DOHH2 (cell line): ENCODE measurements around the gene ZNF780A.

Experiments
- EZH2phosphoT487 ChIP-seq: fragments of 200-600 bp; sonication (generic); IDR thresholded peaks from 2 replicates; pipeline ENCODE4 v1.6.1; 2017; ENCODE audit warnings: borderline replicate concordance, mild to moderate bottlenecking, antibody characterized with exemption, low read length, moderate library complexity, mixed read lengths
- TF ChIP-seq, protein P1 (sequence below): fragments of 200-600 bp; sonication (generic); IDR thresholded peaks from one replicate; pipeline ENCODE4 v1.5.1; 2014; ENCODE audit warnings: antibody characterized with exemption, mild to moderate bottlenecking, low read depth, low read length; ENCODE audit not compliant: poor library complexity, severe bottlenecking

DNA sequence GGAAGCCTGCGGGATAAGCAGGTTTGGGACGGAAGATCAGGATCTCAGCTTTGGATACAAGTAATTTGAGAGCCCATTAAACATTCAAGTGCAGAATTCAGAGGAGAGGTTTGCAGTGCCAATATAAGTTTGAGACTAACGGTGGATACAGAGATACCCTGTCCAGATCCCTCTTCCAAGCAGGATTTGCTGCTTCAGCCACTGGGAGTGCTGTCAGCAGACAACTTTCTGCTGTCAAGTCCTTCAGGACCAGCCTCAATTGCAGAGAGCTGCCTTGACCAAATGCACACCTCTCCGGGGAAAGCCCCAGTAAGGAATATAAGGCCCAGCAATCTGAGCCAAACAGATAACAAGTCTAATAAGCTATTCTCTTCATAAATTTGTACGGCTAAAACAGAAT lies 46.1 kb upstream of the ZNF780A start:
- TF ChIP-seq, protein P1, sequence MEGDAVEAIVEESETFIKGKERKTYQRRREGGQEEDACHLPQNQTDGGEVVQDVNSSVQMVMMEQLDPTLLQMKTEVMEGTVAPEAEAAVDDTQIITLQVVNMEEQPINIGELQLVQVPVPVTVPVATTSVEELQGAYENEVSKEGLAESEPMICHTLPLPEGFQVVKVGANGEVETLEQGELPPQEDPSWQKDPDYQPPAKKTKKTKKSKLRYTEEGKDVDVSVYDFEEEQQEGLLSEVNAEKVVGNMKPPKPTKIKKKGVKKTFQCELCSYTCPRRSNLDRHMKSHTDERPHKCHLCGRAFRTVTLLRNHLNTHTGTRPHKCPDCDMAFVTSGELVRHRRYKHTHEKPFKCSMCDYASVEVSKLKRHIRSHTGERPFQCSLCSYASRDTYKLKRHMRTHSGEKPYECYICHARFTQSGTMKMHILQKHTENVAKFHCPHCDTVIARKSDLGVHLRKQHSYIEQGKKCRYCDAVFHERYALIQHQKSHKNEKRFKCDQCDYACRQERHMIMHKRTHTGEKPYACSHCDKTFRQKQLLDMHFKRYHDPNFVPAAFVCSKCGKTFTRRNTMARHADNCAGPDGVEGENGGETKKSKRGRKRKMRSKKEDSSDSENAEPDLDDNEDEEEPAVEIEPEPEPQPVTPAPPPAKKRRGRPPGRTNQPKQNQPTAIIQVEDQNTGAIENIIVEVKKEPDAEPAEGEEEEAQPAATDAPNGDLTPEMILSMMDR = no peak
- no peak for TF ChIP-seq EZH2phosphoT487
